Measurements from ENCODE around the gene USF2.

- TF ChIP-seq ZNF274 (IDR thresholded peaks at IDR 0.05; ENCODE audit: low read depth, low read length) (no peak), YY1 (IDR thresholded peaks at IDR 0.05; ENCODE audit: insufficient read depth, insufficient read length) (no peak)
Observed at GRCh38 chr19:35279985-35280821, 11.4 kb downstream of the USF2 start.

All from NT2/D1 (cell line).